A549 (cell line): Measurements from ENCODE around the gene BANF1. TPM values are rescaled to one million over a fixed set of nuclear protein-coding genes. Genes with fewer than 3 reads are reported as not detected.

Source experiments
- ATAC-seq, 2 experiments: fragments of 200-7000 bp in 1 of 2; fragments of >200 bp in 1 of 2; cut with Nextera tagmentation in 1 of 2; cut with Tn5 transposase in 1 of 2; 3 replicates each; pipeline versions ENCODE4 v1.8.0 to v1.9.1; 2018 to 2020; ENCODE audit warnings: mild to moderate bottlenecking in 1 of 2, moderate library complexity in 1 of 2
- CTCF ChIA-PET: fragments of 300-600 bp; sonication (Branson Sonifier 250); formaldehyde crosslinking; extraction: SDS; loops from one replicate; lab custom pipeline; 2021; ENCODE audit warnings: antibody characterized with exemption, inconsistent platforms; lab: Yijun Ruan, JAX
- POLR2A ChIA-PET: fragments of 350-600 bp; formaldehyde crosslinking; extraction: SDS; loops from one replicate; lab custom pipeline; 2021; ENCODE audit warnings: antibody characterized with exemption, inconsistent platforms; lab: Yijun Ruan, JAX
- DNase-seq, 2 experiments: peaks; one replicate each; pipeline versions ENCODE4 v3.0.0 to v3.0.0-alpha.2; 2011 to 2016; ENCODE audit warnings: low read depth in 1 of 2, low spot score in 1 of 2
- FAIRE-seq: peaks from 2 replicates; lab custom pipeline; 2011; peaks lifted over from hg19 to GRCh38; lab: Jason Lieb, UNC
- H3K27ac ChIP-seq, 2 experiments: fragments of >200 bp; sonication (Bioruptor Twin); formaldehyde crosslinking; 3 replicates each; pipeline ENCODE4 v1.5.1; 2016 to 2017
- H3K4me1 ChIP-seq: fragments of >200 bp; sonication (Bioruptor Twin); formaldehyde crosslinking; 3 replicates; pipeline ENCODE4 v1.6.1; 2016
- H3K4me2 ChIP-seq: fragments of >200 bp; sonication (Bioruptor Twin); formaldehyde crosslinking; 3 replicates; pipeline ENCODE4 v1.6.1; 2016
- H3K4me3 ChIP-seq: fragments of >200 bp; sonication (Bioruptor Twin); formaldehyde crosslinking; 3 replicates; pipeline ENCODE4 v1.5.1; 2016
- H3K9me3 ChIP-seq: fragments of >200 bp; sonication (Bioruptor Twin); formaldehyde crosslinking; 3 replicates; pipeline ENCODE4 v1.6.1; 2016
- ATOH8 ChIP-seq: fragments of 250-450 bp; sonication (Bioruptor Pico); IDR thresholded peaks from 2 replicates; pipeline ENCODE4 v1.5.0; 2020; ENCODE audit warnings: low read depth, mild to moderate bottlenecking, moderate library complexity
- BHLHE40 ChIP-seq: IDR thresholded peaks from 2 replicates; pipeline ENCODE4 v1.6.1; 2012; ENCODE audit warnings: low read depth, low read length, inconsistent platforms
- CBX2 ChIP-seq: fragments of 200-600 bp; sonication (generic); IDR thresholded peaks from 2 replicates; pipeline ENCODE4 v1.6.1; 2016; ENCODE audit warnings: low read depth, mild to moderate bottlenecking, borderline replicate concordance
- CEBPB ChIP-seq, 2 experiments: fragments of >200 bp in 1 of 2; sonication (Bioruptor Twin) in 1 of 2; formaldehyde crosslinking in 1 of 2; IDR thresholded peaks; 2 replicates each; pipeline ENCODE4 v1.6.1; 2012 to 2016
- CHD2 ChIP-seq: fragments of 150-350 bp; IDR thresholded peaks from 2 replicates; pipeline ENCODE4 v1.6.1; 2014; ENCODE audit warnings: low read length; ENCODE audit not compliant: partially characterized antibody
- CTCF ChIP-seq: fragments of >200 bp; sonication (Bioruptor Twin); formaldehyde crosslinking; IDR thresholded peaks from 3 replicates; pipeline ENCODE4 v1.5.1; 2016
- EP300 ChIP-seq, 2 experiments: fragments of >200 bp; sonication (Bioruptor Twin); formaldehyde crosslinking; IDR thresholded peaks; 2 replicates in 1 of 2; 3 replicates in 1 of 2; pipeline ENCODE4 v1.6.1; 2016 to 2017
- ESRRA ChIP-seq: fragments of 150-350 bp; IDR thresholded peaks from 2 replicates; pipeline ENCODE4 v1.6.1; 2014; ENCODE audit warnings: mild to moderate bottlenecking, low read length, borderline replicate concordance
- HDAC2 ChIP-seq: fragments of 200-600 bp; sonication (generic); IDR thresholded peaks from 2 replicates; pipeline ENCODE4 v1.6.1; 2016
- KDM5A ChIP-seq: fragments of 200-600 bp; sonication (generic); IDR thresholded peaks from 2 replicates; pipeline ENCODE4 v1.6.1; 2016; ENCODE audit warnings: antibody characterized with exemption, mild to moderate bottlenecking
- MAX ChIP-seq: IDR thresholded peaks from 2 replicates; pipeline ENCODE4 v1.6.1; 2012
- MAZ ChIP-seq: fragments of 150-350 bp; IDR thresholded peaks from 2 replicates; pipeline ENCODE4 v1.6.1; 2014; ENCODE audit warnings: antibody characterized with exemption, low read depth, low read length, borderline replicate concordance
- NFE2L2 ChIP-seq: fragments of 150-350 bp; conservative IDR thresholded peaks from 2 replicates; pipeline ENCODE4 v1.6.1; 2014; ENCODE audit warnings: low read length
- POLR2A ChIP-seq: IDR thresholded peaks from 2 replicates; pipeline ENCODE4 v1.6.1; 2012; ENCODE audit warnings: mild to moderate bottlenecking, low read length
- POLR2AphosphoS2 ChIP-seq: conservative IDR thresholded peaks from 2 replicates; pipeline ENCODE4 v1.6.1; 2012; ENCODE audit warnings: low read length, improper control_type of control experiment, inconsistent platforms
- RARB ChIP-seq: fragments of 250-450 bp; sonication (Bioruptor Pico); IDR thresholded peaks from 2 replicates; pipeline ENCODE4 v1.8.0; 2021; ENCODE audit warnings: mild to moderate bottlenecking, moderate library complexity
- REST ChIP-seq: fragments of 200-600 bp; sonication (generic); IDR thresholded peaks from 2 replicates; pipeline ENCODE4 v1.6.1; 2016; ENCODE audit warnings: antibody characterized with exemption, mild to moderate bottlenecking, moderate library complexity
- RFX5 ChIP-seq: fragments of 450-650 bp; IDR thresholded peaks from 2 replicates; pipeline ENCODE4 v1.7.1; 2014; ENCODE audit warnings: antibody characterized with exemption, mild to moderate bottlenecking, moderate library complexity
- TFCP2L1 ChIP-seq: fragments of 250-450 bp; sonication (Bioruptor Pico); IDR thresholded peaks from 2 replicates; pipeline ENCODE4 v1.5.0; 2021; ENCODE audit warnings: mild to moderate bottlenecking
- TP53 ChIP-seq: fragments of 250-450 bp; sonication (Bioruptor Pico); IDR thresholded peaks from 2 replicates; pipeline ENCODE4 v1.5.0; 2021; ENCODE audit warnings: mild to moderate bottlenecking, moderate library complexity
- WGBS: methylation state at CpG from one replicate; pipeline ENCODE4 v1.1.6; 2017; ENCODE audit errors: missing lambda C conversion rate; 5-methylcytosine and 5-hydroxymethylcytosine counted together
- polyA plus RNA-seq, 4 experiments: library from polyadenylated mRNA; depleted of rRNA in 3 of 4; stranded (reverse); fragments of >200 nt; fragmentation: RNase III in 1 of 4; extraction: RNeasy Plus Mini Kit Qiagen cat#74134 plus additional on column Dnase treatment in 1 of 4; gene quantifications; 2 replicates in 3 of 4; 3 replicates in 1 of 4; pipeline ENCODE4 v1.2.3, GENCODE V29; 2011 to 2017

Gene BANF1
- polyA plus RNA-seq, 2 of the 4 experiments (the other 2 are of a cell fraction), result 309 to 399 TPM

GRCh38 chr11:66036334-66036710, 34.0 kb downstream of the BANF1 start (continued):
- TF ChIP-seq REST (no peak), BHLHE40 (no peak)
- TF ChIP-seq, all 56 proteins: peak for 0

- ATAC-seq (no peak), DNase-seq (no peak), FAIRE-seq (no peak)
- CTCF ChIA-PET, result interaction anchor here (0.7 to 15.8 kb wide), 6 partner anchors 7 to 31 kb away, joined by 3 to 188 read pairs (median 8); no protein-coding TSS in a partner anchor
- WGBS, result 67% methylated on average over 3 of the region's 3 CpGs
- no peak overlapping the region for H3K4me2 ChIP-seq
- H3K9me3 ChIP-seq, result peaks cover 12% of the 10 kb centered on the region
- POLR2A ChIA-PET, result no interaction called here
- no peak overlapping the region for H3K27ac ChIP-seq
- TF ChIP-seq MAX (no peak), POLR2A (no peak), RFX5 (no peak), CTCF (no peak), ESRRA (no peak), NFE2L2 (no peak)
- H3K4me3 ChIP-seq, result no peak overlapping the region
- H3K4me1 ChIP-seq, result no peaks in the 10 kb centered on the region
These were observed 35.0 kb downstream of the BANF1 start for GRCh38 chr11:66037327-66037726.

- no peak for FAIRE-seq
- Histone ChIP-seq H3K9me3 (peaks cover 12% of the 10 kb centered on the region), H3K4me2 (no peak overlapping the region), H3K4me3 (no peak overlapping the region), H3K27ac (no peak overlapping the region), H3K4me1 (peaks cover 1% of the 10 kb centered on the region; the same call in 1 of the 3 replicates)
- POLR2A ChIA-PET, result no interaction called here
- no peak for ATAC-seq
- CTCF ChIA-PET, result interaction anchor here (0.9 to 15.8 kb wide), 3 partner anchors 5 to 28 kb away, joined by 3 to 188 read pairs (median 143); no protein-coding TSS in a partner anchor
- 69% methylated on average over 3 of the region's 3 CpGs for WGBS
- TF ChIP-seq CHD2, result no peak
- no peak for TF ChIP-seq TFCP2L1 (CRISPR knock-in tag)
- no peak for TF ChIP-seq RARB
- no peak for TF ChIP-seq POLR2AphosphoS2
- no peak for TF ChIP-seq ATOH8
- no peak for TF ChIP-seq CTCF
- TF ChIP-seq MAZ, result no peak
- TF ChIP-seq HDAC2, result no peak
- no peak for TF ChIP-seq TP53 (CRISPR knock-in tag)
- no peak for TF ChIP-seq KDM5A
- TF ChIP-seq CBX2, result no peak
- no peak for TF ChIP-seq EP300 (IDR thresholded peaks at IDR 0.05)
- no peak for TF ChIP-seq CEBPB (IDR thresholded peaks at IDR 0.05)
- DNase-seq, result no peak
These were observed 37.5 kb downstream of the BANF1 start for GRCh38 chr11:66039765-66040164.
